Thoracic aorta (tissue), 2 donors: ENCODE data around the gene TMEM205. TPM values are rescaled to one million over a fixed set of nuclear protein-coding genes. Genes with fewer than 3 reads are reported as not detected.

Source experiments
- ATAC-seq: fragments of 150-250 bp; one replicate; pipeline ENCODE4 v1.8.0; 2017; ENCODE audit warnings: low read depth; ENCODE audit not compliant: insufficient number of reproducible peaks, low FRiP score
- DNase-seq: peaks from one replicate; pipeline ENCODE4 v3.0.0-alpha.2; 2020; ENCODE audit warnings: low spot score
- H3K27ac ChIP-seq, 2 donors: fragments of 200-600 bp; sonication (generic); 1 replicate in 1 of 2; 2 replicates in 1 of 2; pipeline ENCODE4 v1.5.1; 2016; ENCODE audit warnings: mild to moderate bottlenecking in 2 of 2, moderate library complexity in 2 of 2
- H3K27me3 ChIP-seq: fragments of 200-600 bp; sonication (generic); replicated peaks from 2 replicates; pipeline ENCODE4 v1.6.0; 2016; ENCODE audit warnings: mild to moderate bottlenecking; ENCODE audit not compliant: insufficient read depth
- H3K36me3 ChIP-seq: fragments of 200-600 bp; sonication (generic); one replicate; pipeline ENCODE4 v1.5.1; 2016
- H3K4me1 ChIP-seq, 2 donors: fragments of 200-600 bp; sonication (generic); 1 replicate in 1 of 2; 2 replicates in 1 of 2; pipeline versions ENCODE4 v1.5.1 to v1.6.0; 2016; ENCODE audit warnings: low read depth in 2 of 2, mild to moderate bottlenecking in 1 of 2; ENCODE audit not compliant: control insufficient read depth in 1 of 2
- H3K4me3 ChIP-seq: fragments of 200-600 bp; sonication (generic); 2 replicates; pipeline ENCODE4 v1.5.1; 2016; ENCODE audit warnings: mild to moderate bottlenecking
- H3K9me3 ChIP-seq: fragments of 200-600 bp; sonication (generic); 2 replicates; pipeline ENCODE4 v1.5.1; 2016
- total RNA-seq, 2 donors: library from RNA; depleted of rRNA; stranded (reverse); fragments of >200 nt; gene quantifications; one replicate each; pipeline versions ENCODE4 v1.1.0 to v1.2.3, GENCODE V29; 2016
- TF ChIP-seq, protein P1 (sequence below): fragments of 200-600 bp; sonication (generic); IDR thresholded peaks from one replicate; pipeline ENCODE4 v1.5.1; 2019; ENCODE audit warnings: antibody characterized with exemption

TMEM205 gene
- total RNA-seq, 2 donors from 2014 or later: 103 to 144 TPM

DNA sequence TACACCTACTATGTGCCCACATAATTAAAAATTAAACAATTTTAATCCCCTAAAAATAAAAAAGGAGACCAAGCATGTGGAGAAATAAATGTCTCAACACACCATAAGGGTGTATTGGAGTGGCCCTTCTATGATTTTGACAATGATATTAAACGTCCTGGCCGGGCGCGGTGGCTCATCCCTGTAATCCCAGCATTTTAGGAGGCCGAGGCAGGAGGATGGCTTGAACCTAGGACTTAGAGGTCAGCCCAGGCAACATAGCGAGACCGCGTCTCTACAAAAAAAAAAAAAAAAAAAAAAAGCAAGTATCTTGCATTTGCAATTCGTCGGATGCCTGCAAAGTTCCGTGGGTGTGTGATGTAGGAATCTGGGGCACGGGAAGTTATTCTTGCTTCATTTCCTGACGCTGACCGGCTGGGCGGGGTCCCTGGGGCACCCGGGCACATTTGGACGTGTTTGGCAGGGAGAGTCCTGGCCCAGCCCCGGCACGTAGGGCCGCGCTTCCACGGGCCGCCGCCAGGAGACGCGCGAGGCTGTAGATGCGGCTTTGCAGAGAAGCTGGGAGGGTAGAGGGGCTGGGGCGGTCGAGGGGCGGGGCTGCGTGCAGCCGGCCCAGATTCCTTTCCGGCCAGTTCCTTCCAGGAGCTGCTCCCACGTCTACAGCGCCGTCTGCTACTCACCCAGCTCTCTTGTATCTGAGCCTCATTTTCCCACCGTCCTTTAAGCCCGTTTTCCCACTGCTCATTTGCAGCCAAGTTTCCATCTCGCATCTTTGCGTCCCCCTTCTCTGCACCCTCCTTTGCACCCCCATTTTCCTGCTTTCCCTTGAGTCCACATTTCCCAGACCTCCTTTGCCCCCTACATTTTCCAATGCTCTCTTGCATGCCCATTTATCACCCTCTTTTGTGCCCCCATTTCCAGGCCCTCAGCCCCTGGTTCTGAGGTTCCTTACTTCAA is 52.4 kb downstream of the TMEM205 start:
- H3K27me3 ChIP-seq: no peaks in the 10 kb centered on the region
- TF ChIP-seq, protein P1, sequence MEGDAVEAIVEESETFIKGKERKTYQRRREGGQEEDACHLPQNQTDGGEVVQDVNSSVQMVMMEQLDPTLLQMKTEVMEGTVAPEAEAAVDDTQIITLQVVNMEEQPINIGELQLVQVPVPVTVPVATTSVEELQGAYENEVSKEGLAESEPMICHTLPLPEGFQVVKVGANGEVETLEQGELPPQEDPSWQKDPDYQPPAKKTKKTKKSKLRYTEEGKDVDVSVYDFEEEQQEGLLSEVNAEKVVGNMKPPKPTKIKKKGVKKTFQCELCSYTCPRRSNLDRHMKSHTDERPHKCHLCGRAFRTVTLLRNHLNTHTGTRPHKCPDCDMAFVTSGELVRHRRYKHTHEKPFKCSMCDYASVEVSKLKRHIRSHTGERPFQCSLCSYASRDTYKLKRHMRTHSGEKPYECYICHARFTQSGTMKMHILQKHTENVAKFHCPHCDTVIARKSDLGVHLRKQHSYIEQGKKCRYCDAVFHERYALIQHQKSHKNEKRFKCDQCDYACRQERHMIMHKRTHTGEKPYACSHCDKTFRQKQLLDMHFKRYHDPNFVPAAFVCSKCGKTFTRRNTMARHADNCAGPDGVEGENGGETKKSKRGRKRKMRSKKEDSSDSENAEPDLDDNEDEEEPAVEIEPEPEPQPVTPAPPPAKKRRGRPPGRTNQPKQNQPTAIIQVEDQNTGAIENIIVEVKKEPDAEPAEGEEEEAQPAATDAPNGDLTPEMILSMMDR: peak; percentile 99
- peaks cover 0 to 12% of the 10 kb centered on the region in 2 donors for H3K4me1 ChIP-seq
- no peaks in the 10 kb centered on the region for H3K36me3 ChIP-seq
- ATAC-seq (peak; percentile 84), DNase-seq (peak; percentile 93)
- H3K27ac ChIP-seq: peak overlapping the region; percentile 50 to 55
- no peaks in the 10 kb centered on the region for H3K9me3 ChIP-seq
- H3K4me3 ChIP-seq: peak overlapping the region; percentile 48

Other genes starting within 250 kb of the TMEM205 start
- gene SPC24, start 190.5 kb downstream of the TMEM205 start, total RNA-seq: 1 to 10 TPM; 2.4 to 4.7 TPM
- 100 to 1,000 TPM; 647 to 689 TPM for gene KANK2, start 148.7 kb downstream of the TMEM205 start, total RNA-seq
- gene ANGPTL8, start 106.6 kb downstream of the TMEM205 start, total RNA-seq: not detected
- gene DOCK6, start 83.7 kb downstream of the TMEM205 start, total RNA-seq: 10 to 100 TPM; 30.5 to 49.3 TPM
- not detected for gene TSPAN16, start 50.1 kb downstream of the TMEM205 start, total RNA-seq
- gene RAB3D, start 6.6 kb downstream of the TMEM205 start, total RNA-seq: 10 to 100 TPM; 14.2 to 20.4 TPM
- gene CCDC159, start 251 bp upstream of the TMEM205 start, total RNA-seq: 10 to 100 TPM; 15.1 to 21.8 TPM
- 10 to 100 TPM; 55.7 to 69.7 TPM for gene PLPPR2, start 9.2 kb upstream of the TMEM205 start, total RNA-seq
- gene SWSAP1, start 28.4 kb upstream of the TMEM205 start, total RNA-seq: 1 to 10 TPM; 1.2 to 1.5 TPM
- 1 to 10 TPM; 5.6 to 7.1 TPM for gene EPOR, start 38.0 kb upstream of the TMEM205 start, total RNA-seq
- 10 to 100 TPM; 43.6 to 47.4 TPM for gene RGL3, start 73.0 kb upstream of the TMEM205 start, total RNA-seq
- 1 to 10 TPM in 1 of 2 donors, under 1 TPM in 1; 0.35 to 2.0 TPM for gene ODAD3, start 88.9 kb upstream of the TMEM205 start, total RNA-seq
- gene PRKCSH, start 89.4 kb upstream of the TMEM205 start, total RNA-seq: 100 to 1,000 TPM; 121 to 123 TPM
- not detected for gene ELAVL3, start 134.8 kb upstream of the TMEM205 start, total RNA-seq
- gene ZNF653, start 159.6 kb upstream of the TMEM205 start, total RNA-seq: 10 to 100 TPM in 1 of 2 donors, 1 to 10 TPM in 1; 5.4 to 25.0 TPM
- gene ECSIT, start 182.9 kb upstream of the TMEM205 start, total RNA-seq: 10 to 100 TPM; 40.4 to 44.1 TPM
- 1,000 to 10,000 TPM in 1 of 2 donors, 100 to 1,000 TPM in 1; 703 to 1,224 TPM for gene CNN1, start 192.6 kb upstream of the TMEM205 start, total RNA-seq
- 10 to 100 TPM; 24.3 to 36.6 TPM for gene ELOF1, start 213.0 kb upstream of the TMEM205 start, total RNA-seq
- 10 to 100 TPM in 1 of 2 donors, 1 to 10 TPM in 1; 1.6 to 14.6 TPM for gene ACP5, start 231.4 kb upstream of the TMEM205 start, total RNA-seq